ENCODE results near the gene NDUFAF7. TPM values are rescaled to one million over a fixed set of nuclear protein-coding genes. Genes with fewer than 3 reads are reported as not detected.
A peak's percentile ranks its signal among the peaks of the same experiment; 100 is the strongest.
"Not testable (repeated sequence)": the region's sequence is repeated elsewhere in the genome, so short reads cannot be mapped to it uniquely, and the experiment has no call there.

NDUFAF7 gene
- total RNA-seq, 1 experiment from 2014 or later = 21.9 TPM

DNA sequence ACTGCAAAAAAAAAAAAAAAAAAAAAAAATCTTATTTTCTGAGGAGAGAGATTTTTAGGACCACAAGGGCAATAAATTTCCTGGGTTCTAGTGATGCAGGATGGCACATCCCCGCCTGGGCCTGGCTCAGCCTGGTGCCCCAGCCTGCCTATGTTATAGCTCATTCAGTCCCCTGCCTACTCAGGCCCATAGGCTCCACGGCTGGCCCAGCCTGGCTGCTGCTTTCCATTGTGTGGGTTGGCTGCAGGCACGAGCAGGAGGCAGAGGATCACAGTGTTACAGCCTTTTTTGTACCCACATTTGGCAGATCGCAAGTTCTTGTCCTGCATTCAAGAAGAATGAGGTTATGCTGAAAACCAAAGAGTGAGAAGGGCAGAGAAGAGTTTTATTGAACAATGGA lies 40.2 kb upstream of the NDUFAF7 start:
- no peak for TF ChIP-seq EZH2 (IDR thresholded peaks at IDR 0.05; ENCODE audit: low read depth)
- TF ChIP-seq, protein P1, sequence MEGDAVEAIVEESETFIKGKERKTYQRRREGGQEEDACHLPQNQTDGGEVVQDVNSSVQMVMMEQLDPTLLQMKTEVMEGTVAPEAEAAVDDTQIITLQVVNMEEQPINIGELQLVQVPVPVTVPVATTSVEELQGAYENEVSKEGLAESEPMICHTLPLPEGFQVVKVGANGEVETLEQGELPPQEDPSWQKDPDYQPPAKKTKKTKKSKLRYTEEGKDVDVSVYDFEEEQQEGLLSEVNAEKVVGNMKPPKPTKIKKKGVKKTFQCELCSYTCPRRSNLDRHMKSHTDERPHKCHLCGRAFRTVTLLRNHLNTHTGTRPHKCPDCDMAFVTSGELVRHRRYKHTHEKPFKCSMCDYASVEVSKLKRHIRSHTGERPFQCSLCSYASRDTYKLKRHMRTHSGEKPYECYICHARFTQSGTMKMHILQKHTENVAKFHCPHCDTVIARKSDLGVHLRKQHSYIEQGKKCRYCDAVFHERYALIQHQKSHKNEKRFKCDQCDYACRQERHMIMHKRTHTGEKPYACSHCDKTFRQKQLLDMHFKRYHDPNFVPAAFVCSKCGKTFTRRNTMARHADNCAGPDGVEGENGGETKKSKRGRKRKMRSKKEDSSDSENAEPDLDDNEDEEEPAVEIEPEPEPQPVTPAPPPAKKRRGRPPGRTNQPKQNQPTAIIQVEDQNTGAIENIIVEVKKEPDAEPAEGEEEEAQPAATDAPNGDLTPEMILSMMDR (conservative IDR thresholded peaks at IDR 0.05) = no peak
- Histone ChIP-seq H3K9me2 (ENCODE audit: insufficient read depth) (no peaks in the 10 kb centered on the region), H3F3A (ENCODE audit: insufficient read depth, low read depth) (peaks cover 14% of the 10 kb centered on the region), H3K9me3 (ENCODE audit: insufficient read depth, low read depth) (no peaks in the 10 kb centered on the region; the same call in 1 of the 2 replicates), H3K4me1 (replicated peaks; ENCODE audit: insufficient read depth) (peaks cover 19% of the 10 kb centered on the region), H3K27ac (no peak overlapping the region), H3K79me2 (ENCODE audit: low read depth) (no peaks in the 10 kb centered on the region), H3K36me3 (ENCODE audit: low read depth) (no peaks in the 10 kb centered on the region), H3K4me2 (no peak overlapping the region), H3K27me3 (ENCODE audit: insufficient read depth, low read depth) (no peaks in the 10 kb centered on the region), H4K20me1 (ENCODE audit: insufficient read depth) (no peaks in the 10 kb centered on the region), H2AFZ (no peak overlapping the region), H3K4me3 (no peak overlapping the region)
- no TSS peak for BruUV-seq (replicated peaks)
- ChIA-PET POLR2A (ENCODE audit: unreplicated experiment) (no interaction called here), CTCF (no interaction called here)
- DNase-seq = no peak
- intact Hi-C loops (cut with micrococcal nuclease; ENCODE audit: unreplicated experiment) = no loop called here

DNA sequence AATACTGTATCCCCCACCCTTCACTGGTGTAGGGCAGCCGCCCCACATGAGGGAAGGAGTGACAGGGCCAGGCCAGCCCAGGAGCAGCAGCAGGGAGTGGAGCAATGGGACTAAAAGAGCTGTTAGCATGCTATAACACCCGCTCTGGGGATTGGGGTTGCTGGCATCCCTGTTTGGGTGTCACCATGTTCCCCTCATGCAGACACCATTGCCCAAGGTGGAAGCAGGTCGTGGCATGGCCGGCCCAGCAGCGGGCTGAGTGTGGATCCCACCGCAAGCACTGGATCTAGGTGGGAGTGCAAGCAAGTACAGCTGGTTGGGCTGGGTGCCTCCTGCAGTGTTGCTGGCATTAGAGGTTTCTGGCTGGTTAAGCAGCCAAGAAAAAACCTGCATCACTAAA lies 39.7 kb upstream of the NDUFAF7 start:
- Histone ChIP-seq H4K20me1 (ENCODE audit: insufficient read depth) (no peaks in the 10 kb centered on the region), H3K27me3 (ENCODE audit: insufficient read depth, low read depth) (no peaks in the 10 kb centered on the region), H3K79me2 (ENCODE audit: low read depth) (peaks cover 2% of the 10 kb centered on the region), H3K36me3 (ENCODE audit: low read depth) (no peaks in the 10 kb centered on the region), H3K4me2 (no peak overlapping the region), H3K9me3 (ENCODE audit: insufficient read depth, low read depth) (no peaks in the 10 kb centered on the region; the same call in 1 of the 2 replicates), H3K27ac (no peak overlapping the region), H3F3A (ENCODE audit: insufficient read depth, low read depth) (peaks cover 14% of the 10 kb centered on the region), H2AFZ (no peak overlapping the region), H3K9me2 (ENCODE audit: insufficient read depth) (no peaks in the 10 kb centered on the region), H3K4me1 (replicated peaks; ENCODE audit: insufficient read depth) (peaks cover 19% of the 10 kb centered on the region), H3K4me3 (no peak overlapping the region)
- no peak for DNase-seq
- TF ChIP-seq EZH2 (IDR thresholded peaks at IDR 0.05; ENCODE audit: low read depth) = no peak
- BruUV-seq (replicated peaks) = no TSS peak
- intact Hi-C loops (cut with micrococcal nuclease; ENCODE audit: unreplicated experiment) = no loop called here
- CTCF ChIA-PET = no interaction called here
- POLR2A ChIA-PET (ENCODE audit: unreplicated experiment) = no interaction called here

DNA sequence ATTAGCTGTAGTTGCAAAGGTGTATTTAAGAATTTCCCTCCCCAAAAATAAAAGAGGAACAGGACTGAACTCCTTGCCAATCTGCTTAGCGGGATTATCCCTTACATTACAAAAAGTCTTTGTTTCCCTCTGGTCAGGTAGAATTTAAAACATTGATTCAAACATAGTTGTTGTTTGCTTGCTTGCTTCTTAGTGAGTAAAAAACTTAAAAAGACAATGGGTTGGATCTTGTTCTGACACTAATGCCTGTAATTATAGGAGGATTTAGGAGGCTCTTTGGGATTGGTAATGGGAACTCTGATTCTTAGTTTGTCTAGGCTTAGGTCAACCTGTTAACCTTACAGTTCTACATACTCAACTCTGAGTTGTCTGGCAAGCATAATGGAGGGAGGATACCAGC lies 38.9 kb upstream of the NDUFAF7 start:
- H2AFZ ChIP-seq = no peak overlapping the region
- no peaks in the 10 kb centered on the region for H3K36me3 ChIP-seq (ENCODE audit: low read depth)
- no peak overlapping the region for H3K27ac ChIP-seq
- intact Hi-C loops (cut with micrococcal nuclease; ENCODE audit: unreplicated experiment) = no loop called here
- BruUV-seq (replicated peaks) = no TSS peak
- H3K9me3 ChIP-seq (ENCODE audit: insufficient read depth, low read depth) = no peaks in the 10 kb centered on the region; the same call in 1 of the 2 replicates
- no peak for TF ChIP-seq EZH2 (IDR thresholded peaks at IDR 0.05; ENCODE audit: low read depth)
- ChIA-PET POLR2A (ENCODE audit: unreplicated experiment) (no interaction called here), CTCF (no interaction called here)
- no peaks in the 10 kb centered on the region for H3K9me2 ChIP-seq (ENCODE audit: insufficient read depth)
- H3K4me3 ChIP-seq = no peak overlapping the region
- H3K4me2 ChIP-seq = no peak overlapping the region
- peaks cover 24% of the 10 kb centered on the region for H3K4me1 ChIP-seq (replicated peaks; ENCODE audit: insufficient read depth)
- no peaks in the 10 kb centered on the region for H3K27me3 ChIP-seq (ENCODE audit: insufficient read depth, low read depth)
- peaks cover 10% of the 10 kb centered on the region for H3K79me2 ChIP-seq (ENCODE audit: low read depth)
- DNase-seq = no peak
- no peaks in the 10 kb centered on the region for H4K20me1 ChIP-seq (ENCODE audit: insufficient read depth)
- peaks cover 14% of the 10 kb centered on the region for H3F3A ChIP-seq (ENCODE audit: insufficient read depth, low read depth)

DNA sequence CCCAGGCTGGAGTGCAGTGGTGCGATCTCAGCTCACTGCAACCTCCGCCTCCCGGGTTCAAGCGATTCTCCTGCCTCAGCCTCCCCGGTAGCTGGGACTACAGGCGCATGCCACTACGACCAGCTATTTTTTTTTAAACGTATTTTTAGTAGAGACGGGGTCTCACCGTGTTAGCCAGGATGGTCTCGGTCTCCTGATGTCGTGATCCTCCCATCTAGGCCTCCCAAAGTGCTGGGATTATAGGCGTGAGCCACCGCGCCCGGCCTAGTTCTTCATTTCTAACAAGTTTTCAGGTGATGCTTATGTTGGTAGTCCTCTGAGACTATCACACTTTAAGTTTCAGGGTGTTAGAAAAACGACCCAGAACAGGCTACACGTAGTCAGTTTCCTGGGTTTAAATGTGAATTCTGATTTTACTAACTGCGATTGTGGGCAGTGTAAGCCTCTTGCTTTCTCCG lies 35.6 kb upstream of the NDUFAF7 start:
- H3K27ac ChIP-seq; BruUV-seq (replicated peaks); H3K9me3 ChIP-seq (ENCODE audit: insufficient read depth, low read depth); DNase-seq; H4K20me1 ChIP-seq (ENCODE audit: insufficient read depth); H3K9me2 ChIP-seq (ENCODE audit: insufficient read depth); H3K27me3 ChIP-seq (ENCODE audit: insufficient read depth, low read depth); H3K36me3 ChIP-seq (ENCODE audit: low read depth): not testable (repeated sequence)
- peaks cover 16% of the 10 kb centered on the region for H3K4me1 ChIP-seq (replicated peaks; ENCODE audit: insufficient read depth)
- peak overlapping the region; percentile 65 for H3K4me3 ChIP-seq
- peak overlapping the region; percentile 77 for H2AFZ ChIP-seq
- ChIA-PET CTCF (interaction anchor here (0.6 kb wide), 1 partner anchor 1822 kb away, joined by 3 read pairs; no protein-coding TSS in a partner anchor), POLR2A (ENCODE audit: unreplicated experiment) (interaction anchor here (0.6 kb wide), 2 partner anchors 39 to 983 kb away, joined by 3 to 4 read pairs; partner anchors contain the start of gene EIF2AK2)
- peak overlapping the region; percentile 99 for H3K4me2 ChIP-seq
- intact Hi-C loops (cut with micrococcal nuclease; ENCODE audit: unreplicated experiment) = loop anchor here (2.0 kb wide), 1 partner anchor 39 kb away; the partner anchor contains the start of gene EIF2AK2
- H3K79me2 ChIP-seq (ENCODE audit: low read depth) = peaks cover 28% of the 10 kb centered on the region
- peaks cover 10% of the 10 kb centered on the region; the same call in 1 of the 2 replicates for H3F3A ChIP-seq (ENCODE audit: insufficient read depth, low read depth)

Measured in PC-9 (cell line).